IMR-90 (cell line): ENCODE measurements around the gene SAMHD1. TPM values are rescaled to one million over a fixed set of nuclear protein-coding genes. Genes with fewer than 3 reads are reported as not detected.

Experiments used
- ATAC-seq: fragments of 200-7000 bp; cut with Tn5 transposase; 2 replicates; pipeline ENCODE4 v1.9.1; 2020; ENCODE audit warnings: low read depth, mild to moderate bottlenecking, moderate library complexity
- BruUV-seq: library from RNA; stranded (reverse); fragments of 400-500 nt; replicated peaks from 2 replicates; lab custom pipeline; 2021; lab: Mats Ljungman, UMichigan
- CTCF ChIA-PET: fragments of 300-600 bp; formaldehyde crosslinking; extraction: SDS; loops from one replicate; lab custom pipeline; 2021; ENCODE audit warnings: antibody characterized with exemption; lab: Yijun Ruan, JAX
- POLR2A ChIA-PET: fragments of 300-600 bp; sonication (Branson Sonifier 250); formaldehyde crosslinking; loops from one replicate; lab custom pipeline; 2022; ENCODE audit warnings: antibody characterized with exemption; ENCODE audit not compliant: unreplicated experiment; lab: Charles Lee
- DNase-seq: peaks from one replicate; pipeline ENCODE4 v3.0.0; 2013
- H2AFZ ChIP-seq: replicated peaks from 2 replicates; pipeline ENCODE3; 2013; ENCODE audit warnings: low read length, mild to moderate bottlenecking; ENCODE audit not compliant: poor library complexity
- H2AK5ac ChIP-seq: 2 replicates; pipeline ENCODE4 v1.6.1; 2013; ENCODE audit warnings: low read depth, low read length, inconsistent platforms
- H2AK9ac ChIP-seq: replicated peaks from 2 replicates; pipeline ENCODE3; 2013; ENCODE audit warnings: mild to moderate bottlenecking, low read depth, low read length, moderate library complexity; ENCODE audit not compliant: poor library complexity
- H2BK120ac ChIP-seq: 2 replicates; pipeline ENCODE4 v1.6.1; 2013; ENCODE audit warnings: low read depth, low read length, inconsistent platforms
- H2BK15ac ChIP-seq: 3 replicates; pipeline ENCODE4 v1.6.1; 2013; ENCODE audit warnings: low read depth, low read length, inconsistent platforms
- H2BK20ac ChIP-seq: 2 replicates; pipeline ENCODE4 v1.6.1; 2013; ENCODE audit warnings: low read depth, mild to moderate bottlenecking, inconsistent platforms, low read length, moderate library complexity
- H2BK5ac ChIP-seq: 2 replicates; pipeline ENCODE4 v1.6.1; 2013; ENCODE audit warnings: mild to moderate bottlenecking, low read depth, low read length, inconsistent platforms; ENCODE audit not compliant: poor library complexity, severe bottlenecking
- H3K14ac ChIP-seq: replicated peaks from 2 replicates; pipeline ENCODE4 v1.6.1; 2013; ENCODE audit warnings: low read depth, low read length, inconsistent platforms
- H3K18ac ChIP-seq: 2 replicates; pipeline ENCODE4 v1.6.1; 2013; ENCODE audit warnings: low read depth, low read length, control low read depth
- H3K23ac ChIP-seq: 2 replicates; pipeline ENCODE4 v1.6.1; 2013; ENCODE audit warnings: low read depth, low read length, inconsistent platforms
- H3K27ac ChIP-seq: 2 replicates; pipeline ENCODE4 v1.5.1; 2013; ENCODE audit warnings: mild to moderate bottlenecking, control low read depth, low read length; ENCODE audit not compliant: insufficient read depth
- H3K27me3 ChIP-seq: 2 replicates; pipeline ENCODE4 v1.6.1; 2013; ENCODE audit warnings: low read length; ENCODE audit not compliant: control insufficient read depth, insufficient read depth
- H3K36me3 ChIP-seq: 2 replicates; pipeline ENCODE4 v1.6.1; 2013; ENCODE audit warnings: low read length, mixed read lengths; ENCODE audit not compliant: control insufficient read depth, insufficient read depth
- H3K4ac ChIP-seq: 2 replicates; pipeline ENCODE4 v1.6.1; 2013; ENCODE audit warnings: low read depth, low read length, inconsistent platforms
- H3K4me1 ChIP-seq: 2 replicates; pipeline ENCODE4 v1.6.1; 2013; ENCODE audit warnings: low read length, mixed read lengths; ENCODE audit not compliant: control insufficient read depth, insufficient read depth
- H3K4me2 ChIP-seq: 2 replicates; pipeline ENCODE4 v1.6.1; 2013; ENCODE audit warnings: low read depth, mild to moderate bottlenecking, control low read depth, low read length, moderate library complexity
- H3K4me3 ChIP-seq: 2 replicates; pipeline ENCODE4 v1.5.1; 2013; ENCODE audit warnings: low read depth, mild to moderate bottlenecking, control low read depth, low read length, moderate library complexity; ENCODE audit not compliant: insufficient read depth
- H3K56ac ChIP-seq: 2 replicates; pipeline ENCODE4 v1.6.1; 2013; ENCODE audit warnings: low read length, inconsistent platforms; ENCODE audit not compliant: insufficient read depth; ENCODE audit errors: extremely low read depth
- H3K79me1 ChIP-seq, 2 experiments: 2 replicates each; pipeline ENCODE4 v1.6.1; 2013; ENCODE audit warnings: low read length in 2 of 2, inconsistent platforms in 1 of 2, low read depth in 1 of 2
- H3K9ac ChIP-seq: 2 replicates; pipeline ENCODE4 v1.6.1; 2013; ENCODE audit warnings: low read depth, low read length, control low read depth
- H3K9me1 ChIP-seq: 2 replicates; pipeline ENCODE4 v1.6.1; 2013; ENCODE audit warnings: low read length, inconsistent platforms; ENCODE audit not compliant: insufficient read depth
- H3K9me3 ChIP-seq: 2 replicates; pipeline ENCODE4 v1.6.1; 2013; ENCODE audit warnings: low read length; ENCODE audit not compliant: control insufficient read depth, insufficient read depth
- H4K20me1 ChIP-seq: 2 replicates; pipeline ENCODE4 v1.6.1; 2013; ENCODE audit warnings: low read length, inconsistent platforms; ENCODE audit not compliant: insufficient read depth
- H4K5ac ChIP-seq: 2 replicates; pipeline ENCODE4 v1.6.1; 2013; ENCODE audit warnings: mild to moderate bottlenecking, low read depth, low read length, control low read depth
- H4K8ac ChIP-seq, 2 experiments: 2 replicates each; pipeline ENCODE4 v1.6.1; 2013; ENCODE audit warnings: low read depth in 2 of 2, low read length in 2 of 2, control low read depth in 1 of 2, inconsistent platforms in 1 of 2
- H4K91ac ChIP-seq: 2 replicates; pipeline ENCODE4 v1.6.1; 2013; ENCODE audit warnings: low read depth, low read length, inconsistent platforms; ENCODE audit not compliant: insufficient read depth
- BHLHE40 ChIP-seq: fragments of 150-350 bp; IDR thresholded peaks from 2 replicates; pipeline ENCODE4 v1.6.1; 2016; ENCODE audit warnings: mild to moderate bottlenecking, low read depth, low read length
- CEBPB ChIP-seq: IDR thresholded peaks from 2 replicates; pipeline ENCODE4 v1.6.1; 2012; ENCODE audit warnings: low read depth, low read length, improper control_type of control experiment
- CHD1 ChIP-seq: IDR thresholded peaks from 2 replicates; pipeline ENCODE4 v1.6.1; 2012; ENCODE audit warnings: low read depth, low read length, improper control_type of control experiment
- FOS ChIP-seq: fragments of 150-350 bp; IDR thresholded peaks from 2 replicates; pipeline ENCODE4 v1.6.1; 2016; ENCODE audit warnings: low read depth, low read length
- MAFK ChIP-seq: IDR thresholded peaks from 2 replicates; pipeline ENCODE4 v1.6.1; 2012; ENCODE audit warnings: low read depth, low read length, improper control_type of control experiment
- MAZ ChIP-seq: IDR thresholded peaks from 2 replicates; pipeline ENCODE4 v1.6.1; 2012; ENCODE audit warnings: low read depth, mild to moderate bottlenecking, low read length, improper control_type of control experiment, moderate library complexity, borderline replicate concordance
- MXI1 ChIP-seq: IDR thresholded peaks from 2 replicates; pipeline ENCODE4 v1.6.1; 2012; ENCODE audit warnings: low read depth, mild to moderate bottlenecking, low read length, moderate library complexity, borderline replicate concordance
- NFE2L2 ChIP-seq: fragments of 150-350 bp; IDR thresholded peaks from 2 replicates; pipeline ENCODE4 v1.6.1; 2016; ENCODE audit warnings: low read depth, mild to moderate bottlenecking, low read length
- POLR2A ChIP-seq: IDR thresholded peaks from 2 replicates; pipeline ENCODE4 v1.6.1; 2012; ENCODE audit warnings: mild to moderate bottlenecking, low read depth, low read length
- RAD21 ChIP-seq: IDR thresholded peaks from 2 replicates; pipeline ENCODE4 v1.6.1; 2012; ENCODE audit warnings: low read length, improper control_type of control experiment
- RCOR1 ChIP-seq: IDR thresholded peaks from 2 replicates; pipeline ENCODE4 v1.6.1; 2012; ENCODE audit warnings: mild to moderate bottlenecking, low read length, improper control_type of control experiment; ENCODE audit not compliant: insufficient replicate concordance
- RFX5 ChIP-seq: IDR thresholded peaks from 2 replicates; pipeline ENCODE4 v1.8.0; 2012; ENCODE audit warnings: low read depth, mild to moderate bottlenecking, low read length, moderate library complexity
- WGBS, 2 experiments: methylation state at CpG; one replicate each; pipeline versions ENCODE4 v1.1.5 to v1.1.7; 2013; ENCODE audit warnings: missing lambda C conversion rate in 2 of 2; ENCODE audit not compliant: insufficient read length in 1 of 2; ENCODE audit errors: extremely low coverage in 2 of 2; 5-methylcytosine and 5-hydroxymethylcytosine counted together
- dilution Hi-C: fragments of 300-500 bp; cut with HindIII; formaldehyde crosslinking; loops from one replicate; pipeline ENCODE4 v1.14.3; 2018; ENCODE audit warnings: low sequenced_read_pairs; ENCODE audit not compliant: unreplicated experiment
- in situ Hi-C: fragments of 300-500 bp; cut with MboI; formaldehyde crosslinking; loops from 3 replicates; pipeline ENCODE4 v1.14.3; 2019; ENCODE audit warnings: low sequenced_read_pairs, inconsistent platforms, mixed read lengths
- intact Hi-C: fragments of 100-400 bp; cut with micrococcal nuclease; formaldehyde crosslinking; loops from 2 replicates; pipeline ENCODE4 v1.10.0; 2022
- polyA plus RNA-seq, 3 experiments: library from polyadenylated mRNA; depleted of rRNA; stranded (reverse); fragments of >200 nt; gene quantifications; 2 replicates each; pipeline ENCODE4 v1.2.3, GENCODE V29; 2012; ENCODE audit warnings: low replicate concordance in 1 of 3
- total RNA-seq: library from RNA; depleted of rRNA; stranded (reverse); fragments of >200 nt; gene quantifications from 2 replicates; pipeline ENCODE4 v1.2.3, GENCODE V29; 2012
- TF ChIP-seq, protein P1 (sequence below): fragments of 150-350 bp; IDR thresholded peaks from 2 replicates; pipeline ENCODE4 v1.6.1; 2016; ENCODE audit warnings: low read depth, mild to moderate bottlenecking, low read length, moderate library complexity, borderline replicate concordance
- TF ChIP-seq, protein P2 (sequence below): conservative IDR thresholded peaks from 2 replicates; pipeline ENCODE4 v1.5.1; 2012; ENCODE audit warnings: mild to moderate bottlenecking, low read depth, low read length, improper control_type of control experiment

Gene SAMHD1
- total and polyA plus RNA-seq, 2 of the 4 experiments (the other 2 are of a cell fraction) = 6.3 to 14.9 TPM

DNA sequence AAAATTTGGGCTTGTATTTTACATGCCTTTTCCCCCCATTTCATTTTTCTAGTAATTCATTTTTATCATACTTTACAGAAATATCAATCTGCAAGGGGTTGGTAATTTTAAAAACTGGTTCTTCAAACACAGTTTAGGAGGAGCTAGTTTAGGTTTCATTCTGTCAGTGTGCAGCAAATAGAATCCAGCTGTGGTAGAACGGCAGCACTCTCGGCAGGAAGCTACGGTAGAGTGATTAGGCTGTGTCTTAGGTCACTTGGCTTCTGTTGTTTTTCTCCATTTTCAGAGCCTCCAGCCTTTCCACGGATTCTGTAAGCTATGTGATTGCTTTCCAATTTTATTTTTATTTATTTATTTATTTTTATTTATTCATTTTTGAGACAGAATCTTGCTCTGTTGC, 42.9 kb downstream of the SAMHD1 start:
- Histone ChIP-seq H3K14ac (no peak overlapping the region), H3K4me1 (no peaks in the 10 kb centered on the region), H3K4me3 (no peak overlapping the region), H3K4ac (no peak overlapping the region), H2BK15ac (no peak overlapping the region), H3K36me3 (0 out of 2 replicates have a peak, but pooled peaks cover 2% of the 10 kb centered on the region), H4K91ac (no peak overlapping the region), H3K27ac (no peak overlapping the region), H4K8ac (no peak overlapping the region), H3K56ac (no peak overlapping the region), H3K9me1 (no peaks in the 10 kb centered on the region), H3K9me3 (no peaks in the 10 kb centered on the region), H3K27me3 (no peaks in the 10 kb centered on the region), H3K4me2 (no peak overlapping the region), H3K79me1 (no peaks in the 10 kb centered on the region), H4K20me1 (no peaks in the 10 kb centered on the region), H2BK5ac (no peak overlapping the region), H2AFZ (no peak overlapping the region), H2BK120ac (no peak overlapping the region), H2AK5ac (no peak overlapping the region), H3K9ac (no peak overlapping the region), H3K23ac (no peak overlapping the region), H4K5ac (no peak overlapping the region), H2AK9ac (no peak overlapping the region), H2BK20ac (no peak overlapping the region), H3K18ac (no peak overlapping the region)
- POLR2A ChIA-PET = no interaction called here
- intact Hi-C loops (no loop called here), dilution Hi-C loops (no loop called here), in situ Hi-C loops (loop anchor here (25.0 kb wide), 1 partner anchor 696 kb away; no protein-coding TSS in a partner anchor)
- WGBS, 2 experiments = no CpG with 5 or more reads among the region's 4 CpGs
- CTCF ChIA-PET = interaction anchor here (0.5 kb wide), 1 partner anchor 8 kb away, joined by 6 read pairs; no protein-coding TSS in a partner anchor
- TF ChIP-seq MAFK (no peak), FOS (no peak), RAD21 (no peak), RCOR1 (no peak), CEBPB (no peak), BHLHE40 (no peak), MXI1 (no peak), NFE2L2 (no peak), CHD1 (no peak), MAZ (no peak), POLR2A (no peak), RFX5 (no peak)
- TF ChIP-seq, protein P1, sequence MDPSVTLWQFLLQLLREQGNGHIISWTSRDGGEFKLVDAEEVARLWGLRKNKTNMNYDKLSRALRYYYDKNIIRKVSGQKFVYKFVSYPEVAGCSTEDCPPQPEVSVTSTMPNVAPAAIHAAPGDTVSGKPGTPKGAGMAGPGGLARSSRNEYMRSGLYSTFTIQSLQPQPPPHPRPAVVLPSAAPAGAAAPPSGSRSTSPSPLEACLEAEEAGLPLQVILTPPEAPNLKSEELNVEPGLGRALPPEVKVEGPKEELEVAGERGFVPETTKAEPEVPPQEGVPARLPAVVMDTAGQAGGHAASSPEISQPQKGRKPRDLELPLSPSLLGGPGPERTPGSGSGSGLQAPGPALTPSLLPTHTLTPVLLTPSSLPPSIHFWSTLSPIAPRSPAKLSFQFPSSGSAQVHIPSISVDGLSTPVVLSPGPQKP = no peak
- TF ChIP-seq, protein P2, sequence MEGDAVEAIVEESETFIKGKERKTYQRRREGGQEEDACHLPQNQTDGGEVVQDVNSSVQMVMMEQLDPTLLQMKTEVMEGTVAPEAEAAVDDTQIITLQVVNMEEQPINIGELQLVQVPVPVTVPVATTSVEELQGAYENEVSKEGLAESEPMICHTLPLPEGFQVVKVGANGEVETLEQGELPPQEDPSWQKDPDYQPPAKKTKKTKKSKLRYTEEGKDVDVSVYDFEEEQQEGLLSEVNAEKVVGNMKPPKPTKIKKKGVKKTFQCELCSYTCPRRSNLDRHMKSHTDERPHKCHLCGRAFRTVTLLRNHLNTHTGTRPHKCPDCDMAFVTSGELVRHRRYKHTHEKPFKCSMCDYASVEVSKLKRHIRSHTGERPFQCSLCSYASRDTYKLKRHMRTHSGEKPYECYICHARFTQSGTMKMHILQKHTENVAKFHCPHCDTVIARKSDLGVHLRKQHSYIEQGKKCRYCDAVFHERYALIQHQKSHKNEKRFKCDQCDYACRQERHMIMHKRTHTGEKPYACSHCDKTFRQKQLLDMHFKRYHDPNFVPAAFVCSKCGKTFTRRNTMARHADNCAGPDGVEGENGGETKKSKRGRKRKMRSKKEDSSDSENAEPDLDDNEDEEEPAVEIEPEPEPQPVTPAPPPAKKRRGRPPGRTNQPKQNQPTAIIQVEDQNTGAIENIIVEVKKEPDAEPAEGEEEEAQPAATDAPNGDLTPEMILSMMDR = no peak
- peak; percentile 65; the same call in 1 of the 2 replicates for ATAC-seq
- DNase-seq = no peak
- BruUV-seq = no TSS peak
